CMK (cell line): ENCODE measurements around the gene REPIN1.

Experiments
- DNase-seq: peaks from one replicate; pipeline ENCODE4 v3.0.0-alpha.2; 2010; ENCODE audit warnings: low read depth

REPIN1 gene

DNA sequence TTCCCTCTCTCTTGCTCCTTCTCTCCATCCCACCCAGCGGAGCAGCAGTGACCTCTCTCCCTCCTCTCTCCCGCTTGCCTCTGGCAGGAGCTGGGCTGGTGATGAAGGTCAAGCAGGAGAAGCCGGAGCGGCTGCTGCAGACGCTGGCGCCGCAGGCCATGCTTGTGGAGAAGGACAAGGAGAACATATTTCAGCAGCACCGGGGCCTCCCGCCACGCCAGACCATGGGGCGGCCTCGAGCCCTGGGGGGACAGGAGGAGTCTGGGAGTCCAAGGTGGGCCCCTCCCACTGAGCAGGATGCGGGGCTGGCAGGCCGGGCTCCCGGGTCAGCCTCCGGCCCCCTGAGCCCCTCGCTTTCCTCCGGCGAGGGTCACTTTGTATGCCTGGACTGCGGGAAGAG is 27.8 kb downstream of the REPIN1 start:
- DNase-seq = no peak

DNA sequence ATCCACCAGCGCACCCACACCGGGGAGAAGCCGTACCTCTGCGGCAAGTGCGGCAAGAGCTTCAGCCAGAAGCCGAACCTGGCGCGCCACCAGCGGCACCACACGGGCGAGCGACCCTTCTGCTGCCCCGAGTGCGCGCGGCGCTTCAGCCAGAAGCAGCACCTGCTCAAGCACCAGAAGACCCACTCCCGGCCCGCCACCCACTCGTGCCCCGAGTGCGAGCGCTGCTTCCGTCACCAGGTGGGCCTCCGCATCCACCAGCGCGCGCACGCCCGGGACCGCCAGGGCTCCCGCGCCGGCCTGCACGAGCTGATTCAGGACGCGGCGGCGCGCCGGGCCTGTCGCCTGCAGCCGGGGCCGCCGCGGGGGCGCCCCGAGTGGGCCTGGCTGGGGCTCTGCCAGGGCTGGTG is 28.2 kb downstream of the REPIN1 start:
- no peak for DNase-seq

DNA sequence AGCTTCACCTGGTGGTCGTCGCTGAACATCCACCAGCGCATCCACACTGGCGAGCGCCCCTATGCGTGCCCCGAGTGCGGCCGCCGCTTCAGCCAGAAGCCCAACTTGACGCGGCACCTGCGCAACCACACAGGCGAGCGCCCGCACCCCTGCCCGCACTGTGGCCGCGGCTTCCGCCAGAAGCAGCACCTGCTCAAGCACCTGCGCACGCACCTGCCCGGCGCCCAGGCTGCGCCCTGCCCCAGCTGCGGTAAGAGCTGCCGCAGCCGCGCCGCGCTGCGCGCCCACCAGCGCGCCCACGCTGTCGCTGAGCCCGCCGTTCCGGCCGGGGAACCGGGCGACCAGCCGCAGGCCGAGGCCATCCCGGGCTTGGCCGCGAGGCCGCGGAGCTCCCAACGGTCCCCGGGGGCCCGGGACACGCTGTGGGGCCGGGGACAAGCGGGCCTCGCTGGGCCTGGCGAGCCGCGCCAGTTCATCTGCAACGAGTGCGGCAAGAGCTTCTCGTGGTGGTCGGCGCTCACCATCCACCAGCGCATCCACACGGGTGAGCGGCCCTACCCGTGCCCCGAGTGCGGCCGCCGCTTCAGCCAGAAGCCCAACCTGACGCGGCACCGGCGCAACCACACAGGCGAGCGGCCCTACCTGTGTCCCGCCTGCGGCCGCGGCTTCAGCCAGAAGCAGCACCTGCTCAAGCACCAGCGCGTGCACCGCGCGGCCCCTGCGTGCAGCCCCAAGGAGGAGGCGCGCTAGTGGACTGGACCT is 28.9 kb downstream of the REPIN1 start:
- DNase-seq = no peak

DNA sequence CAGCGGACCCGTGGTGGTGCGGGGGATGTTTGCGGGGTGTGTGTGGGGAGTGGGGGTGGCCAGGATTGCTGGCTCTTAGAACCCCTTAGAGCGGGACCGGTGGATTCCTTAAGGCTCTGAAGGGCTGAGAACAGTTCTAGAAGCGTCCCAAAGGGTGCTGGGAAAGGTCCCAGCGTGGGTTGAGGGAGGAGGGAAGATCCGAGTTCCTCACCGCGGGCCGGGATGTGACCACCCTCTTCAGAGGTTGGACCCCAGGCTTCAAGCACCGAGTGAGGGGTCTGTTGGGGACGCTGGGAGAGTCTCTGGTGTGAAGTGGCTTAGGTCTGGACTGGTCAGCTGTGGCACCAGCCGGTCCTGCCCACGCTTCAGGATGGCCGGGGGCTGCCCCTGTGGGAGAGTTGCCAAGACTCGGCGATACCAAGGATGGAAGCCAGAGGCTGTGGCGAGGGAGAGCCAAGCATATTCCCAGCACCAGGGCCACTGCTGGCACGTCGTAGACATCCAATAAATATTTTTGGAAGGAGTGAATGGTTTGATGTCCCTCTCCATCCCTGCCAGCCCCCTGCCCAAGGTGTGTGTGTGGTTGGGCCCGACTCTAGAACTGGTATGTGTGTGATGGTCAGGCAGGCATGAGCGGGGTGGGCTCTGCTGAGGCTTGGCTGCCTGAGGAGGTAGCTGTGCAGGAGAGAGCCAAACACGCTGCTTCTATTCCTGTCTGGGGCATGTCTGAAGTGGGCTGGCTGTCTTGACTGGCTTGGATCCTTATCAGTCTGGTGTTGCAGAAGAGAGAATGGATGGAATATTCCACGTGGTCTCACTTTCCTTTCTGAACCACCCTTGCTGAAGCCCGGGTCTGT is 29.7 kb downstream of the REPIN1 start:
- DNase-seq = no peak

DNA sequence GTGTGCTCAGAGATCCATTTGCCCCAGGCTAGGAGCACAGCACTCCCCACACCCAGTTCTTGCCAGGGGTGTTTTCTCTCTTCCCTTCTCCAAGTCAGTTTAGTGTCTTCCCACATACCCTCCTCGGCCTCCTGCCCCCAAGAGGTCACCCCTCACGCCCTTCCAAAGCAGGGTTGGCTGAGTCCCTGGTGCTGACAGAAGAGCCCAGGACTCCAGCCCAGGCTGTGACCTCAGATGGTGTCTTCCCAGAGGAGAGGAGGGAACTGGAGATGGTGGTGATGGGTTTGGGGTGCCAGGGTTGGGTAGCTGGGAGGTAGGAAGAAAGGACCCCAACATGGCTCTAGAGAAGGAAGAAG is 30.3 kb downstream of the REPIN1 start:
- no peak for DNase-seq

DNA sequence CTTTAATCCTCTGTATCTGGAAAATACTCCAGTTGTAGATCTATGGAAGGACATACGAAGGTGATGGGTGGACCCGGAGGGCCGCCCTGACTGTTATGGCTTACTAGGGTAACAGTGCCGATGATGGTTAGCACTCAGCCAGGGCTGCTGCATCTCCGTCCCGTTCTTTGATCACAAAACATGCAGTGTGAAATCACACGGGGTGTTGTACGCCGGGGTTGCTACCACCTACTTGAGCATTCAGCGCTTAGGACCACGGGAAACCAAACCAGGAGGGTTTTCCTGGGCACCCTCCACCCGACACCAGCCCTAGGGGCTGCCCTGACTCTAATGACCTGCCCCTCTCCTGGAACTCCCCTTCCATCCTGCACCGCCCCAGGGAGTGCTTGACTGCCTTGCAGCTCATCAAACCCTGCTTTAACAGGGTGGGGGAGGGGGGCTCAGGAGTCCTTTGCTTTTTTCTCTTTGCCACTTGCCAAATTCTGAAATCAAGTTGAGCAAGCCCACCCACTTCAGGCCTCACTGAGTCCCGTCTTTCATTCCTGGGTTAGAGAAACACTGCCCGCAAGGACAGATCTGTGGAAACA is 30.9 kb downstream of the REPIN1 start:
- DNase-seq = no peak

DNA sequence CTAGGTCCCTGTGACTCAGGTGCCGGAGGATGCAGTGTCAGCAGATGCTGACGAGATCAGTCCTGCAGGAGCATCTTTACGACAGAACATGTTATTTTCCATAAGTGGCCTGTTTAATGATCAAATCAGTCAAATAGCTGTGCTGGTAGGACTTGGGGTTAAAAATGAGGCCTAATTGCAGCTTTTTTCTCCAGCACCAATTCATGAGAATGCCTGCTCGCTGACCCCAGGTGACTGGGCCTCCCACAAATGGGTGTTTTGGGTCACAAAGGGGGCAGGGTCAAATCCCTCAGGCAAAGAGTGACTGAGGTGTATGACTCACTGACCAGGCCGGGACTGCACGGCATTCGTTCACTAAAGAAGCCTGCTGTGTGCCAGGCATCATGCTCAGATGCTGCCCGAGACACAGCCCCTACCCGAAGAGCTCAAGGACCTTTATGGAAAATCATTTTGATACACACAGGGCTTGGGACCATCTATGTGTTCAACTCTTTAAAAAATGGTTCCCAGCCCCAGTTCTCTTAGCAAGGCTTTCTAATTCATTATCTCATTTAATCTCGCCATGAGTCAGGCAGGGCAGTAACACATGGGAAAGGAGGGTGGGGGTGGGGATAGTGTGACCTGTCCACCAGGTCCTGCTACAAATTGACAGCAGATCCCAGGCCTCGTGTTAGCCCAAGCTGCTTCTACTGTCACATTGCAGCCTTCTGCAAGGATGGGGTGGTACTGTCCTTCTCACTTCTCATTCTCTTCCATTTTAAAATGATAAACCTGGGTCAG is 31.6 kb downstream of the REPIN1 start:
- no peak for DNase-seq

DNA sequence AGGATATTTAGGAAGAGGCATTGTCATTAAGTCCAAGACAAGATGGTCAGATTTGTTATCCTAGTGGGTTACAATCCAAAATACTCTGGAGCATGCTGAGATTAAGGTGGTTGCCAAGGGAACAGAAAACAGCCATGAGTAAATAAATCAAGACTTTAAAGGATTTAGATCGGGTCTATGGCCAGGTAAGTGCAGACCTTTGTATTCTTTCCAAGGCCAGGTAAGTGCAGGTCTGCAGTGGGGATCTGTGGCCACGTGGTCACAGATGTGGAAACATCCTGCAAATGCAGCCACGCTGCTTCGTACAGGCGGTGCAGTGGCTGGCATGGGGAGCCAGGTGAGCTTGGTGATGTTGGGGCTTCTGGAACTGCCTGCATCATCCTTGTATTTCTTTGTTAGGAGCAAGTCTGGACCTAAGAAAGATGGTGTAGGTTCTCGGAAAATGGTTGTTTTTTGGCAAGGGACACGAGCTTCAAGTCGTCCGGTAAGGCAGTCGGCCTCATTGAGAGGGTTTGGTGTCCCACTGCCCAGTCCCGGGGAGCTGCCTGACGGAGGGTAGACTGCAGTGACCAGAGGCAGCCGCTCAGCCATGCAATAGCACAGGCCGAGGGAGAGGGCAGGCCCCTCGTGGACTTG is 32.3 kb downstream of the REPIN1 start:
- DNase-seq = no peak

DNA sequence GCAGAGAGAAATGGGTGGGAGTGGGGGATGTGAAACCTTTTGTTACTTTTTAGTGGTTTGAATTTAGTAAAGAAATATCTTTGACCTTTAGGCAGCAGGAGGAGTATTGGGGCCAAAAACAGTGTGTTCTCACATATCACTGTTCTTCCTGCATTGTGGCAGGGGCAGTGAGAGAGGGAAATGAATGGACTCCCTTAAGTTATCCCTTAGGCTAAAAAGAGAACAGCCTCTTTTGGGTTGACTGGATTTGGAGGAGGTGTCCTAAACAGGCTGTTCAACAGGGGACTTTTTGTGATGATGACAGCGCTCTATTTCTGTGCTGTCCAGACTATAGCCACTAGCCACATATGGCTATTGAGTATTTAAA is 32.8 kb downstream of the REPIN1 start:
- no peak for DNase-seq

DNA sequence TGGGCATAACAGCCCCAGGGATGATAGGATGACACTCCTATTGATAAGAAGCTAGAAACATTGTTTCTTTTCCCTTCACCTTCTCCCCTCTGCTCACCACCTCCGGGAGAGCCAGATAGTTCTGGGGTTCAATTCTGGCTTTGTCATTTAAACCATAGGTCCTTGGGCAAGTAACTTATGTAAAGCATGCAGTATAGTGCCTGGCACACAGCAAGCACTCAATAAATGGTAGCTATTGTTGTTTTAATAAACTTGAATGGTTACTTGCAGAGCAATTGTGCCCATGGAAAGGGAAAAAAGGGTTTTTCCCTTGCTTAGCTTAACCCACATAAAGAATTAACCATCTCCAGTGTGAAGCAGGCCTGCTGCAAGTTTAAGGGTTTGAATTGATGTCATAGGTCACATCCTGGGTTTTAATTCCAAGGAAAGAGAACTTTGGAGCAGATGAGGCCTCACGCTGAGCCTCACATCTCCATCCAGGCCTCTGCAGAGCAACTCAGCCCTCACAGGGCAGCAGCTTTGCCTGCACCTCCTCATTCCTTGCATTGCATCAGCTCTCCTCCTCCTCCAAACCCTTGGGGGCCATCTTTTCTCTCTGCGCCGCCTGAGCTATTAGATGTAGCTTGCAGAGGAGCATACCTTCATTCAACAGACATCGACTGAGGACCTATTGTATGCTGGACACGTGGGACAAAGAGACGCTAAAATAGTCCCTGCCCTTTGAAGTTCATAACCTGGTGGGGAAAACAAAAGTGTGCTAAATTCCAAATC is 33.4 kb downstream of the REPIN1 start:
- DNase-seq = no peak

DNA sequence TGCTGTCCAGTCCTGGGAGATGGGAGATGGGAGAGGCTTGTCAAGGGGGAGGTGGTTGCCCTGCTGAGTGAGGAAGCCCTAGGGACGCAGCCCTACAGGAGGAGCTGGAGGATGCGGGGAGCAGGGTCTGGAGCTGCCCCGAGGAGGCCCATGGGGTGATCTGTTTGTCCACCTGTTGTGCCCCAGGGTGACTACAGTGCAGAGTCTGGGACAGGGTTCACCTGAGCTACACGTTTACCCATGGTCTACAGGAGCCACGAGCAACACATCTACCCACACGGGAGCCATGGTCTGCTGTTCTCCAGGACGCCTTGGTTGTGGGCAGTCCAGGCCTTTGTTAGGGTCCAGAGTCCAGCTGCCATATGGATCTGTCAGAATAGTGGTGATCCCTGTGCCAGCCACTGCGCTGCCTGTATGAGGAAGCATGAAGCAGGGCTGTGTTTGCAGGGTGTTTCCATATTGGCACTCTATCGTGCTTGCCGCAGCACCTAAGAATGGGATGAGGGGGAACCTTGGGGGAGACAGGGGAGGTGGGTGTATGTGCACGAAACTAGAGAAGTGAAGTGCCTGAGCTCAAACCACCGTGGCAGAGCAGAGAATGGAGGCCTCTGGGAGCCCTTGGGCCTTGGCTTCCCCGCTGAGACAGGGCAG is 34.2 kb downstream of the REPIN1 start:
- DNase-seq = no peak

DNA sequence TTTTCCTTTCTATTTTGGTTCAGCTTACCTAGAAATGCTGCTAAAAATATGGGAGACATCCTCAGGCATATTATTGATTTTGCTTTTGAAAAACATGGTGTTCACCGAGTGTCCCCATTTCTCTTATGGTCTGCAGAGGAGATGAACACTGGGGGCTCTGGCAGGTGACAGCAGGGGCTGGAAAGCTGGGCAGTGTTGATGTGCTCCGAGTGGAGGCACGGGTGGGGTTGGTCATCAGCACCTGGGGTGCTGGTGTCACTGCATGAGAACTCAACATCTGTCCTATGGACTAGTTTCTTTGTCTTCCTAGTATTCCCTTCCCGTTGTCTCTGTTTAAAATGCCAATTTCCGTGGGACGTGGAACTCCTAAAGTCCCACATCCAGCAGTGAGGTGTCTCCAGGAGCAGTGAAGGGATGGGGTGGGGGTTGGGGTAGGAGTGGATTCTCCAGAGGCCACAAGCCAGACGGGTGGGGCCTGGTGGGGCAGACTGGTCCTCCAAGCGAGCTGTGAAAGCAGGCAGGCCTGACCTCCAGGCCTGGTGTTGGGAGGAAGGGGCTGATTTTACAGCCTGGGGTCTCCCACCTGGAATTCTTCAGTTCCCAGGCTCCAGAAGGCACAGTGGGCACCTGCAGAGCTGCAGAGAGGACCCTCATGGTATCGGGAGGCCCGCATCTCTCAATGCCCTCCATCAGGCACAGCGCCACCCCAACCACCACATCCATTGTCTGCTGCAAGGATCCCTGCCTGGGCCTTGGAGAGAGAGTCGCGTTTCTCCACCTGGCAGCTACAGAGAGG is 35.0 kb downstream of the REPIN1 start:
- DNase-seq = no peak

DNA sequence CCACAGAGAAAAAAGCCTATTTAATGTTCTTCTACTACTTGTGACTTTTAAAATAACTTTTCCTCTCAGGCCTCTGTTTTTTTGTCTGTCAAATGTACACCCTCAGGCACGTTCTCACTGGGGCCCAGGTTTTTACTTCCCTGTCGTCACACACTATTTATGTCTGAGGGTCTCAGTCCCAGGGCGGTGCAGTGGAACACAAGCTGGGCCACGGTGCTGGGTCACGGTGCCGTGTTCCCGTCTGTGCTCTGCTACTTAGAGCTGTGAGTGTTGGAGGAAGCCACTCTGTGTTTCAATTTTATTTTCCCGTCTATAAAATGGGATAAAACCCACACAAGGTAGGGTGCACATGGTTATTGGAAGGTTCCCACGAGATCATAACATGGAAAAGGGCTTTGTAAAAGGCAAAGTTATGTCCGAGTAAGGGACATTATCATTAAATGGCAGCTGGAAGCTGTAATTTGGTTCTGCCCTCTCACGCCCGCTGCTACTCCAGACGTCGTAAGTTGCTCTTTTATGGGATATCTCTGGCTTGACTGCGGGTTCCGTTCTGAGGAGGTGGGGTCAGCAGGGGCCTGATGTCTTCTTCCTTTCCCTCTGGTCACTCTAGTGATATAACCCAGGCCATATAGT is 35.7 kb downstream of the REPIN1 start:
- DNase-seq = no peak

DNA sequence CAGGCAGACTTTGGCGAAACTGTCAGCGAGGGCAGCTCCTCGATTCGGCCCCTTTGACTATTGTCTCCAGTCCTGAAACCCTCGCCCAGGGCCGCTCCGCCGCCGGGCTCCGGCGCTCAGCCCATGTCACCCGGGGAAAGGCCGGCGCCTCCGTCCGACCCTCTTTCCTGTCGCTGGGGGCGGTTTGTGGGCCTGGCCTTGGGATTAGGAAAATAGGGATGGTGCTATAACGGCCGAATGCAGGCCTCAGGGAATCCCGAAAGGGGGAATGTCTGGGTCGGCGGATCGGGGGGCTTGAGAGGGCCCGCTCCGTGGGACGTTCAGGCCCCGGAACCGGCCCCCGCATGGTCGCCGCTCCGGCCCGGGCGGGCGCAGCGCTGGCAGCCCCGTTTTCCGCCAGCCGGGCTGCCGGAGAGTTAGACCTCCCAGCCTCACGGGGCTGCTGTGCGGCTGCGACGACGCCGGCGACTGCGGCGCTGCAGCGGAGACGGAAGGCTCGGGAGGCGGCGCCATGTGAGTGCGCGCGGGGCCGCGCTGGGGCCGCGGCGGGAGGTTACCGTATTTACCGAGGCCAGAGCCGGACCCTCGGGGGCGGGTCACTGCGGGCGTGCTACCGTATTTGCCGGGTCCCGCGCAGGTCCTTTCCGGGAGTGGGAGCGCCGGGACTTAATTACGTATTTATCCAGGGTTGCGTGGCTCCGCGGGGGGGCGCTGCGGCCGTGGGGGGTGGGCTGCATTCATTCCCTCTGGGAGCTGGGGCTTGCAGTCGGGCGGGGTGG is 36.4 kb downstream of the REPIN1 start:
- DNase-seq = no peak

DNA sequence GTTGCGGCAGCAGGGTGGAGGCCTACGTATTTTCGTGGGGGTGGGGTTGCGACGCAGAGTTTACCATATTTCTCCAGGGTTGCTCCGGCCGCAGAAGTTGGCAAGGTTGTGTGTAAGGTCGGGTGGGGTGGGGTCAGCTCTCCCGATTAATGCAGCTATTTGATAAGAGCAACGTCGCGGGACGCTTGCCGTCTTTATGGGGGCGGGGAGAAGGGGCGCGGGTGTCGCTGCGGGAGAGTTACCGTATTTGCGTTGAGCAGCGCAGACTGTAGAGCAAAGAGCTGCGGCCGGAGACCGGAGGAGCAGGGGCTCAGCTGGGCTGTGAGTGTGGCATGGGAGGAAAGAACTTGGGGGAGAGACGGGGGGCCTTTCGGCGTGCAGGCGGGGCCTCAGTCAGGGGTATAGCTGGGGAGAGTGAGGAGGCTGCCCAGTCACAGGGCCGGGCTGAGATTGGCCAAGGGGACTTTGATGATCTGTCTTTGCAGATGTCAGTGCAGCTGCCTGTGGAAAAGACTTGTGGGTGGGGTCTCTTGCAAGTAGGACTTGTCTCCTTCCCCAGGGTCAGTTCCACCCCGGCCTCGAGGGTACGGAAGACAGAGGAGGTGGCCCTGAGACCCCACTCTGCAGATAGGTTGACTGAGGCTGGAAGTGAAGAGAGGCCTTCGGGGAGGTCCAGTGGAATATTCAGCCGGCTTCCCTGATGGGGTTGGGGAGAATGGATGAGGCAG is 37.1 kb downstream of the REPIN1 start:
- DNase-seq = peak; percentile 77

DNA sequence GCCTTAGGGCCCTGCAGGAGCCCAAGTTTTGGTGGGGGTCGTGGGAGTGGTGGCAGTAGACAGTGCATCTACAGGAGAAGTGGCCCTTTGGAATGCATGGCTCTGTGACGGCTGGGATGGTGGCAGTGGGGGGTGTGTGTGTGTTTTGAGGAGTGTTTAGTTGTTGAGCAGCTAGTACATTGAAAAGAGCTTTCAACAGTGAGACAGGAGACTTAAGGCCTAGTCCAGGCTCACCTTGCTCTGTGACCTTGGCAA is 37.6 kb downstream of the REPIN1 start:
- DNase-seq = no peak

DNA sequence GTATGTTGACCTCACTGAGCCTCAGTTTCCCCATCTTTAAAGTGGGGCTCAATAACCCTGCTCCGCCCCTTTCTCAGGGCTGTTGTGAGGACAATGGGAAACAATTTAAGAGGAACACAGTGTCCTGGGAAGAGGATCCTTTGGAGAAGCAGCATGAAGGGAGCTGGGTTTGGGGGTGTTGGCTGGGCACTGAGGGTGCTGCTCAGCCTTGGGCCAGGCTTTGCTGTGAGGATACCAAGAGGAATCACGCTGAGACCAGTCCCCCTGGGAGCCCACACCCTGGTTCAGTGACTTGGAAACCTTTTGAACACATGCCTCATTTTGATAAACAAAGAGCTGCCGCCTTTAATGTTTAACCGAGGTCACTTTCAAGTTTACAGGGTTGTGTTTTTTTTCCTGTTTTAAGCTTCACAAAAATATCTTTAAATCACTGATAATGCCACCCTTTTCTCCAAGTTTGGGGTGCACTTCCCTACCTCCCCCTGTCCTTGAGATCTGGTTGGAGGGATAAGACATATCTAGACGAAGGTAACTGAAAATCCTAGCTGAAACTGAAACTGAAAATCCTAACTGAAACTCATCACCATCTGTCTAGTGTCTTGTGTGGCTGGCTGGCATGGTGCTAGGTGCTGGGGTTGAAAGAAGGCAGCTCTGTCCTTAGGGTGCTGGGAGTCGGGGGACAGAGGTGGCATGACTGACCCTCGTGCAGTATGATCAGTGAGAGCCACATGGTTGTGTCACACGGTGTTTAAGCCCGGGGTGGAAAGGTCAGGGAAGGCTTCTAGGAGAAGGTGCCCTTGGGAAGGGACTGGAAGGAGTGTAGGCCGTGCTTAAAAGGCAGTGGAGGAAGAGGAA is 38.2 kb downstream of the REPIN1 start:
- no peak for DNase-seq
